ENCODE measurements around the gene CCKAR. TPM values are rescaled to one million over a fixed set of nuclear protein-coding genes. Genes with fewer than 3 reads are reported as not detected.

Gene CCKAR
- total RNA-seq, 1 donor from 2014 or later, result not detected

DNA sequence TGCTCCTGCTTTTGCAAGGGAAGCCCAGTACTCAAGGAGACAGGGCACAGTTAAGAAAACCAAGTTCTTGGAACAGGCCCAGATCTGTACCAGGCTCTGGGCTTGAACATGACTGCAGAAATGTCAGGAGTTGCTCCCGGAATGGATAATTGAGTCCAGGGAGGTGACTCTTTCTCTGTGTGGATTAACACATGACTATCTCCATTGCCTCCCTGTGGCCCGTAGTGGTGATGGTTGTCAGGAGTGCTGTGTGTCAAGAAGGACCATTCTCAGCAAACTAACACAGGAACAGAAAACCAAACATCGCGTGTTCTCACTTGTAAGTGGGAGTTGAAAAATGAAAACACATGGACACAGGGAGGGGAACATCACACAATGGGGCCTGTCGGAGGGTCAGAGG is 39.9 kb downstream of the CCKAR start:
- H3K4me3 ChIP-seq (ENCODE audit: insufficient read depth, low read depth, low read length), result no peak overlapping the region
- no peaks in the 10 kb centered on the region for H3K36me3 ChIP-seq (ENCODE audit: insufficient read depth, low read length)
- no peak overlapping the region for H3K9ac ChIP-seq (ENCODE audit: low read length)
- Mint-ChIP-seq H3K27ac (ENCODE audit: unreplicated experiment) (no peak overlapping the region), H3K4me3 (ENCODE audit: unreplicated experiment) (no peak overlapping the region), H3K36me3 (ENCODE audit: low read depth, unreplicated experiment) (peaks cover 2% of the 10 kb centered on the region), H3K27me3 (ENCODE audit: low read depth, unreplicated experiment) (no peaks in the 10 kb centered on the region), H3K4me1 (ENCODE audit: low read depth, unreplicated experiment) (no peaks in the 10 kb centered on the region), H3K9me3 (ENCODE audit: unreplicated experiment) (peaks cover 7% of the 10 kb centered on the region)
- no peak for TF ChIP-seq EZH2 (IDR thresholded peaks at IDR 0.05; ENCODE audit: insufficient read depth, low read length)
- TF ChIP-seq CTCF (IDR thresholded peaks at IDR 0.05; ENCODE audit: insufficient read depth, low read depth, low read length), result no peak
- H3K27me3 ChIP-seq (ENCODE audit: insufficient read depth, low read length), result no peaks in the 10 kb centered on the region
- DNase-seq (ENCODE audit: low read depth) (no peak), FAIRE-seq (no peak)
- no peaks in the 10 kb centered on the region for H3K9me3 ChIP-seq (ENCODE audit: insufficient read depth, low read depth, low read length)
- no peak overlapping the region for H2AFZ ChIP-seq (ENCODE audit: low read depth, low read length)
- H3K4me2 ChIP-seq (ENCODE audit: low read length), result no peak overlapping the region
- no peaks in the 10 kb centered on the region for H3K79me2 ChIP-seq (ENCODE audit: insufficient read depth, low read length)
- no peak overlapping the region for H3K27ac ChIP-seq (ENCODE audit: low read depth, low read length)
- H3K4me1 ChIP-seq (ENCODE audit: insufficient read depth, low read length), result no peaks in the 10 kb centered on the region
- no peaks in the 10 kb centered on the region for H4K20me1 ChIP-seq (ENCODE audit: insufficient read depth, low read length)

DNA sequence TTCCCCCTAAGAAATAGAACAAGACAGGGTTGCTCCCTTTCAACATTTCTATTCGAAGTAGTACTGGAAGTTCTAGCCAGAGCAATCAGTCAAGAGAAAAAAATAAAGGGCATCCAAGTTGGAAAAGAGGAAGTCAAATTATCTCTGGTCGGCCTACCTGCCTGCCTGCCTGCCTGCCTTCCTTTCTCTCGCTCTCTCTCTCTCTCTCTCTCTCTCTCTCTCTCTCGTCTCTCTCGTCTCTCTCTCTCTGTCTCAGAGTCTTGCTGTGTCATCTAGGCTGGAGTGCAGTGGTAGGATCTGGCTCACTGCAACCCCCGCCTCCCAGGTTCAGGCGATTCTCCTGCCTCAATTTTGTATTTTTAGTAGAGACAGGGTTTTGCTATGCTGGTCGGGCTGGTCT is 42.9 kb downstream of the CCKAR start:
- Histone ChIP-seq H2AFZ (ENCODE audit: low read depth, low read length) (no peak overlapping the region), H3K4me3 (ENCODE audit: insufficient read depth, low read depth, low read length) (no peak overlapping the region), H3K79me2 (ENCODE audit: insufficient read depth, low read length) (no peaks in the 10 kb centered on the region), H3K4me1 (ENCODE audit: insufficient read depth, low read length) (no peaks in the 10 kb centered on the region), H3K36me3 (ENCODE audit: insufficient read depth, low read length) (no peaks in the 10 kb centered on the region), H3K9ac (ENCODE audit: low read length) (no peak overlapping the region), H4K20me1 (ENCODE audit: insufficient read depth, low read length) (no peaks in the 10 kb centered on the region), H3K27me3 (ENCODE audit: insufficient read depth, low read length) (no peaks in the 10 kb centered on the region), H3K4me2 (ENCODE audit: low read length) (no peak overlapping the region), H3K9me3 (ENCODE audit: insufficient read depth, low read depth, low read length) (no peaks in the 10 kb centered on the region), H3K27ac (ENCODE audit: low read depth, low read length) (no peak overlapping the region)
- Mint-ChIP-seq H3K4me1 (ENCODE audit: low read depth, unreplicated experiment) (no peaks in the 10 kb centered on the region), H3K4me3 (ENCODE audit: unreplicated experiment) (no peak overlapping the region), H3K27ac (ENCODE audit: unreplicated experiment) (no peak overlapping the region), H3K36me3 (ENCODE audit: low read depth, unreplicated experiment) (peaks cover 4% of the 10 kb centered on the region), H3K9me3 (ENCODE audit: unreplicated experiment) (peaks cover 2% of the 10 kb centered on the region), H3K27me3 (ENCODE audit: low read depth, unreplicated experiment) (no peaks in the 10 kb centered on the region)
- TF ChIP-seq EZH2 (IDR thresholded peaks at IDR 0.05; ENCODE audit: insufficient read depth, low read length), result no peak
- TF ChIP-seq CTCF (IDR thresholded peaks at IDR 0.05; ENCODE audit: insufficient read depth, low read depth, low read length), result no peak
- FAIRE-seq (no peak), DNase-seq (ENCODE audit: low read depth) (no peak)

DNA sequence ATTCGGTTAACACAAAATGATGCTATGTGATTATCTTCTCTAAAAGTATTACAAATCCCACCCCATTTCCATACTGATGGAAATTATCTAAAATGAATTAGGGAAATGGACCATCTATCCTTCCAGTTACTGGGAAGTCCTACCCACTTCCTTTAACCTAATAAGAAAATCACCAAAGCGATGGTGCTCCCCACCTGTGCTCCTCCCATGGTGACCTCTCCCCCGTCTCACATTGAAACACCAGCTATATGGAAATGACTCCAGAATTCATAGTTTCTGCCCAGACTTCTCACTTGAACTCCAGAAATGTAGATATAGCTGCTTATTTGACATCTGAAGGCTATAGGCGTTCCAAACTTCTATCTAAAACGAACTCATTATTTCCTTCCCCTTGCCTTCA is 48.5 kb downstream of the CCKAR start:
- no peak overlapping the region for H3K4me3 Mint-ChIP-seq (ENCODE audit: unreplicated experiment)

More for the DNA sequence above, 48.5 kb downstream of the CCKAR start:
- H4K20me1 ChIP-seq (ENCODE audit: insufficient read depth, low read length), result no peaks in the 10 kb centered on the region
- FAIRE-seq (no peak), DNase-seq (ENCODE audit: low read depth) (no peak)
- H3K36me3 ChIP-seq (ENCODE audit: insufficient read depth, low read length), result peaks cover 5% of the 10 kb centered on the region
- H3K4me1 Mint-ChIP-seq (ENCODE audit: low read depth, unreplicated experiment), result peaks cover 6% of the 10 kb centered on the region
- no peaks in the 10 kb centered on the region for H3K9me3 ChIP-seq (ENCODE audit: insufficient read depth, low read depth, low read length)
- no peak overlapping the region for H3K4me2 ChIP-seq (ENCODE audit: low read length)
- no peak overlapping the region for H3K9ac ChIP-seq (ENCODE audit: low read length)
- H3K36me3 Mint-ChIP-seq (ENCODE audit: low read depth, unreplicated experiment), result peaks cover 14% of the 10 kb centered on the region
- no peaks in the 10 kb centered on the region for H3K79me2 ChIP-seq (ENCODE audit: insufficient read depth, low read length)
- no peak overlapping the region for H3K27ac ChIP-seq (ENCODE audit: low read depth, low read length)
- no peaks in the 10 kb centered on the region for H3K27me3 Mint-ChIP-seq (ENCODE audit: low read depth, unreplicated experiment)
- peaks cover 2% of the 10 kb centered on the region for H3K9me3 Mint-ChIP-seq (ENCODE audit: unreplicated experiment)
- no peaks in the 10 kb centered on the region for H3K4me1 ChIP-seq (ENCODE audit: insufficient read depth, low read length)
- H3K4me3 ChIP-seq (ENCODE audit: insufficient read depth, low read depth, low read length), result no peak overlapping the region
- H3K27ac Mint-ChIP-seq (ENCODE audit: unreplicated experiment), result no peak overlapping the region
- TF ChIP-seq EZH2 (IDR thresholded peaks at IDR 0.05; ENCODE audit: insufficient read depth, low read length), result no peak
- no peak for TF ChIP-seq CTCF (IDR thresholded peaks at IDR 0.05; ENCODE audit: insufficient read depth, low read depth, low read length)
- H2AFZ ChIP-seq (ENCODE audit: low read depth, low read length), result no peak overlapping the region
- no peaks in the 10 kb centered on the region for H3K27me3 ChIP-seq (ENCODE audit: insufficient read depth, low read length)

Data from astrocyte (in vitro differentiated cells and primary cell).